ENCODE data around the gene CHMP6. TPM values are rescaled to one million over a fixed set of nuclear protein-coding genes. Genes with fewer than 3 reads are reported as not detected.

The CHMP6 gene
- total and polyA plus RNA-seq, 10 donors = 23.0 to 41.1 (median 30.8) TPM

DNA sequence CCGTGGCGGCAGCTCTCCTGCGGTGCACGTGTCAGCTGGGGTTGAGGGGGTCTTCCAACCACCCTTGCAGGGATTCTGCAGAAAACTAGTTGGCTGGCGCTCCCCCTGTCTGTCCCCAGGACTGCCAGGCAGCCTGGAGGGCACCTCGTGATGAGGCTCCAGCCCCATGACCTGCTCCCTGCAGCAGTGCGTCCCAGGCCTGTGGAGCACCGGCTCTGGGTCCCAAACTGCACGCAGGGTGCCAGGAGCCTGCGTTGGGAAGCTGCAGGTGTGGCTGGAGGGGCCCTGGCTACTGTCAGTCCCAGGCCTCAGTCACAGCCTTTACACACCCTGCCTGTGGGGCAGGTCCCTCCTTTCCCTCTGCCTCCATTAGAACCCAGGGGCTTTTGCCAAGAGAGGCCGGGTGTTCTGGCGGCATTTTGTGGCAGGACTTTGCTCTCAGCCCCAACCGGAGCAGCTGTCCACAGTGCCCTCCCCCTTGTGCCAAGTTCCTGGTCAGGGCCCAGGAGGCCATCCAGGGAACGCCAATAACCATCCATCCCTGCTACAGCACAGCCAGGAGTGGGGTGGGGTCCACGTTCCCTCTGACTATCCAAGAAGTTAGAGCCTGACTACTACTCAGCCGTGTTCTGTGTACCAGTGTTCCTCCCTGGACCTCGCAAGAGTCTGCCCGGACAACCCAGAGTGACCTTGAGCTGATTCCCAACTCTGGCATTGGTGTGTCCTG lies 9.2 kb downstream of the CHMP6 start:
- 72 to 92% (median 87%) methylated on average over 6 to 18 of the region's 18 CpGs for WGBS, 5 donors
- intact Hi-C loops (cut with DNase I; ENCODE audit: low total_unique reads) = no loop called here
- H3K27me3 ChIP-seq (replicated peaks in 1 of 7) = peaks cover 0 to 48% (median 25%) of the 10 kb centered on the region in 7 donors
- H3K4me3 ChIP-seq = no peak overlapping the region
- peaks cover 5 to 52% (median 46%) of the 10 kb centered on the region in 6 donors for H3K36me3 ChIP-seq
- peak; percentile 76 for DNase-seq
- no peaks in the 10 kb centered on the region for H3K9me3 ChIP-seq
- TF ChIP-seq, protein P1, sequence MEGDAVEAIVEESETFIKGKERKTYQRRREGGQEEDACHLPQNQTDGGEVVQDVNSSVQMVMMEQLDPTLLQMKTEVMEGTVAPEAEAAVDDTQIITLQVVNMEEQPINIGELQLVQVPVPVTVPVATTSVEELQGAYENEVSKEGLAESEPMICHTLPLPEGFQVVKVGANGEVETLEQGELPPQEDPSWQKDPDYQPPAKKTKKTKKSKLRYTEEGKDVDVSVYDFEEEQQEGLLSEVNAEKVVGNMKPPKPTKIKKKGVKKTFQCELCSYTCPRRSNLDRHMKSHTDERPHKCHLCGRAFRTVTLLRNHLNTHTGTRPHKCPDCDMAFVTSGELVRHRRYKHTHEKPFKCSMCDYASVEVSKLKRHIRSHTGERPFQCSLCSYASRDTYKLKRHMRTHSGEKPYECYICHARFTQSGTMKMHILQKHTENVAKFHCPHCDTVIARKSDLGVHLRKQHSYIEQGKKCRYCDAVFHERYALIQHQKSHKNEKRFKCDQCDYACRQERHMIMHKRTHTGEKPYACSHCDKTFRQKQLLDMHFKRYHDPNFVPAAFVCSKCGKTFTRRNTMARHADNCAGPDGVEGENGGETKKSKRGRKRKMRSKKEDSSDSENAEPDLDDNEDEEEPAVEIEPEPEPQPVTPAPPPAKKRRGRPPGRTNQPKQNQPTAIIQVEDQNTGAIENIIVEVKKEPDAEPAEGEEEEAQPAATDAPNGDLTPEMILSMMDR (IDR thresholded peaks at IDR 0.05 in 8 of 11, conservative IDR thresholded peaks at IDR 0.05 in 3 of 11) = no peak
- TF ChIP-seq POLR2AphosphoS5 (IDR thresholded peaks at IDR 0.05) = no peak
- H3K27ac ChIP-seq = no peak overlapping the region
- H3K4me1 ChIP-seq = peaks cover 9 to 53% (median 30%) of the 10 kb centered on the region in 6 donors

DNA sequence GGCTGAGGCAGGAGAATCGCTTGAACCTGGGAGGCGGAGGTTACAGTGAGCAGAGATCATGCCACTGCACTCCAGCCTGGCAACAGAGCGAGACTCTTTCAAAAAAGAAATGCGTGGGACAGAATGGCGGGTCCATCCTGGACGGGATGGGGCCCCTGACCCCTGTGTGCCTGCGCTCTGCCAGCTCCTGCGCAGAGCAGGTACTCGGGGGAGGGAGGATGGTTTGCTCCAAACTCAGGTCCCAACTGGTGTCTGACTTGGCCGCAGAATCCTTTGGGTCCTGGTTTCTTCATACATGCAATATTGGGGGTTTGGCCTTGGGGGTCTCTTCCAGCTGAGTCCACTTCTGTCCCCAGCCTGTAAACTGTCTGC lies 10.4 kb downstream of the CHMP6 start:
- peaks cover 9 to 53% (median 30%) of the 10 kb centered on the region in 6 donors for H3K4me1 ChIP-seq

DNA sequence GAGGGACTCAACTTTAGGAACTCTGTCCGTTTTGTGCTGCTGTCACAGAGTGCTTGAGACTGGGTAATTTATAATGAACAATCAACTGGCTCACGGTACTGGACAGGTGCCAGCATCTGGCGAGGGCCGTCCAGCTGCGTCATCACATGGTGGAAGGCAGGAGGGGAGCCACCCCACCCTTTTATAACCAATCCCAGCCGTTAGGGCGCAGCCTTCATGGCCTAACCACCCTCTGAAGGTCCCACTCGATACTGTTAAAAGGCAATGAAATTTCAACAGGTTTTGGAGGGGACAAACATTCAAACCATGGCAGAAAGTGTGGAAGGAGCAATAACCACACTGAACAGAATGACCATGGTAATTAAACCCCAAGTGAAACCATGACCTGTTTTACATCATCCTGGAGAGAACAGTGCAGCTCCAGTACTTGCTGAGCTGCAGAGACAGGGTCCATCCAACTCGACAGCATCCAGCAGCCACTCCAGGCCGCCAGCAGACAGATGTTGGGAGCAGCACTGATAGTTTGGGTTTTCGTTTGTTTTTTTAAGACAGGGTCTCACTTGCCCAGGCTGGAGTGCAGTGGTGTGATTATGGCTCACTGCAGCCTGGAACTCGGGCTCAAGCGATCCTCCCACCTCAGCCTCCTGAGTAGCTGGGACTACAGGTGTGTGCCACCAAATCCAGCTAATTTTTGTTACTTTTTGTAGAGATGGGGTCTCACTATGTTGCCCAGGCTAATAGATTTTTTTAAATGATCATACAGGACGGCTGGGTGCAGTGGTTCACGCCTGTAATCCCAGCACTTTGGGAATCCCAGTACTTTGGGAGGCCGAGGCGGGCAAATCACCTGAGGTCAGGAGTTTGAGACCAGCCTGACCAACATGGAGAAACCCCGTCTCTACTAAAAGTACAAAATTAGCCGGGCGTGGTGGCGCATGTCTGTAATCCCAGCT lies 11.0 kb downstream of the CHMP6 start:
- H3K27me3 ChIP-seq (replicated peaks in 1 of 7) = peaks cover 0 to 61% (median 25%) of the 10 kb centered on the region in 7 donors
- intact Hi-C loops (cut with DNase I; ENCODE audit: low total_unique reads) = no loop called here
- TF ChIP-seq POLR2AphosphoS5 (IDR thresholded peaks at IDR 0.05) (peak in 1 of 3 donors; percentile 27), POLR2A (IDR thresholded peaks at IDR 0.05) (no peak)
- TF ChIP-seq, protein P1 (IDR thresholded peaks at IDR 0.05 in 8 of 11, conservative IDR thresholded peaks at IDR 0.05 in 3 of 11) = no peak
- no peak overlapping the region for H3K4me3 ChIP-seq
- H3K36me3 ChIP-seq = peaks cover under 1 to 34% (median 27%) of the 10 kb centered on the region in 6 donors
- WGBS, 5 donors = 48 to 53% (median 49%) methylated on average over 21 of the region's 21 CpGs
- H3K27ac ChIP-seq = no peak overlapping the region
- peak; percentile 39 for DNase-seq
- H3K9me3 ChIP-seq = no peaks in the 10 kb centered on the region
- H3K4me1 ChIP-seq = peaks cover 9 to 52% (median 30%) of the 10 kb centered on the region in 6 donors

More for the DNA sequence above, 10.4 kb downstream of the CHMP6 start:
- peaks cover 5 to 40% (median 34%) of the 10 kb centered on the region in 6 donors for H3K36me3 ChIP-seq
- 77 to 82% (median 80%) methylated on average over 10 of the region's 10 CpGs for WGBS, 5 donors
- no peak overlapping the region for H3K27ac ChIP-seq
- H3K4me3 ChIP-seq = no peak overlapping the region
- DNase-seq = peak; percentile 41
- intact Hi-C loops (cut with DNase I; ENCODE audit: low total_unique reads) = no loop called here
- TF ChIP-seq, protein P1 (IDR thresholded peaks at IDR 0.05 in 8 of 11, conservative IDR thresholded peaks at IDR 0.05 in 3 of 11) = no peak
- TF ChIP-seq POLR2AphosphoS5 (IDR thresholded peaks at IDR 0.05) = no peak
- no peak for TF ChIP-seq POLR2A (IDR thresholded peaks at IDR 0.05)
- H3K9me3 ChIP-seq = no peaks in the 10 kb centered on the region
- H3K27me3 ChIP-seq (replicated peaks in 1 of 7) = peaks cover 0 to 60% (median 25%) of the 10 kb centered on the region in 7 donors
